Gastroesophageal sphincter (tissue), 3 donors: ENCODE results near the gene CEP164.

ENCODE experiments used
- EP300 ChIP-seq: sonication (generic); formaldehyde crosslinking; IDR thresholded peaks from one replicate; pipeline ENCODE4 v1.6.1; 2017; ENCODE audit warnings: antibody characterized with exemption, mild to moderate bottlenecking
- POLR2A ChIP-seq, 2 donors: fragments of 450-650 bp; IDR thresholded peaks; one replicate each; pipeline ENCODE4 v1.6.1; 2017; ENCODE audit warnings: antibody characterized with exemption in 2 of 2, mild to moderate bottlenecking in 2 of 2, moderate library complexity in 1 of 2
- POLR2AphosphoS5 ChIP-seq: sonication (generic); formaldehyde crosslinking; IDR thresholded peaks from one replicate; pipeline ENCODE4 v1.6.1; 2017; ENCODE audit warnings: antibody characterized with exemption
- TF ChIP-seq, protein P1 (sequence below), 4 experiments: fragments of 200-600 bp in 2 of 4; fragments of 450-650 bp in 2 of 4; sonication (generic) in 1 of 4; IDR thresholded peaks; one replicate each; pipeline ENCODE4 v1.5.1; 2017 to 2019; ENCODE audit warnings: antibody characterized with exemption in 4 of 4, mild to moderate bottlenecking in 2 of 4, moderate library complexity in 2 of 4

GRCh38 chr11:117394221-117394925 lies 66.7 kb downstream of the CEP164 start:
- TF ChIP-seq, protein P1, sequence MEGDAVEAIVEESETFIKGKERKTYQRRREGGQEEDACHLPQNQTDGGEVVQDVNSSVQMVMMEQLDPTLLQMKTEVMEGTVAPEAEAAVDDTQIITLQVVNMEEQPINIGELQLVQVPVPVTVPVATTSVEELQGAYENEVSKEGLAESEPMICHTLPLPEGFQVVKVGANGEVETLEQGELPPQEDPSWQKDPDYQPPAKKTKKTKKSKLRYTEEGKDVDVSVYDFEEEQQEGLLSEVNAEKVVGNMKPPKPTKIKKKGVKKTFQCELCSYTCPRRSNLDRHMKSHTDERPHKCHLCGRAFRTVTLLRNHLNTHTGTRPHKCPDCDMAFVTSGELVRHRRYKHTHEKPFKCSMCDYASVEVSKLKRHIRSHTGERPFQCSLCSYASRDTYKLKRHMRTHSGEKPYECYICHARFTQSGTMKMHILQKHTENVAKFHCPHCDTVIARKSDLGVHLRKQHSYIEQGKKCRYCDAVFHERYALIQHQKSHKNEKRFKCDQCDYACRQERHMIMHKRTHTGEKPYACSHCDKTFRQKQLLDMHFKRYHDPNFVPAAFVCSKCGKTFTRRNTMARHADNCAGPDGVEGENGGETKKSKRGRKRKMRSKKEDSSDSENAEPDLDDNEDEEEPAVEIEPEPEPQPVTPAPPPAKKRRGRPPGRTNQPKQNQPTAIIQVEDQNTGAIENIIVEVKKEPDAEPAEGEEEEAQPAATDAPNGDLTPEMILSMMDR (IDR thresholded peaks at IDR 0.05): no peak
- TF ChIP-seq EP300 (no peak), POLR2A (IDR thresholded peaks at IDR 0.05) (no peak), POLR2AphosphoS5 (no peak)
